Glutamatergic neuron (in vitro differentiated cells): ENCODE measurements around the gene MACC1. TPM values are rescaled to one million over a fixed set of nuclear protein-coding genes. Genes with fewer than 3 reads are reported as not detected.

Experiments used
- DNase-seq: peaks from one replicate; pipeline ENCODE4 v3.0.0; 2022
- H3K27ac Mint-ChIP-seq: one replicate; pipeline ENCODE4 v1.8.0; 2020; ENCODE audit warnings: mild to moderate bottlenecking, mixed read lengths, inconsistent platforms; ENCODE audit not compliant: unreplicated experiment
- H3K27me3 Mint-ChIP-seq: one replicate; pipeline ENCODE4 v1.8.0; 2020; ENCODE audit warnings: mild to moderate bottlenecking, moderate library complexity, mixed read lengths, inconsistent platforms; ENCODE audit not compliant: unreplicated experiment
- H3K36me3 Mint-ChIP-seq: one replicate; pipeline ENCODE4 v1.8.0; 2020; ENCODE audit warnings: mild to moderate bottlenecking, mixed read lengths, inconsistent platforms; ENCODE audit not compliant: unreplicated experiment
- H3K4me1 Mint-ChIP-seq: one replicate; pipeline ENCODE4 v1.8.0; 2020; ENCODE audit warnings: mild to moderate bottlenecking, low read depth, mixed read lengths, inconsistent platforms; ENCODE audit not compliant: unreplicated experiment
- H3K4me3 Mint-ChIP-seq: one replicate; pipeline ENCODE4 v1.8.0; 2020; ENCODE audit warnings: mild to moderate bottlenecking, mixed read lengths, inconsistent platforms; ENCODE audit not compliant: unreplicated experiment
- H3K9me3 Mint-ChIP-seq: one replicate; pipeline ENCODE4 v1.8.0; 2020; ENCODE audit warnings: mild to moderate bottlenecking, moderate library complexity, mixed read lengths, inconsistent platforms; ENCODE audit not compliant: unreplicated experiment
- CTCF ChIP-seq: fragments of 200-600 bp; sonication (generic); IDR thresholded peaks from one replicate; pipeline ENCODE4 v1.5.0; 2021; ENCODE audit not compliant: partially characterized antibody, unreplicated experiment
- total RNA-seq: library from RNA; stranded (reverse); fragmentation: NEBNext Ultra II Directional; extraction: Animal tissue kit (Norgen Biotek cat#: 25700); gene quantifications from one replicate; pipeline ENCODE4 v1.2.1, GENCODE V29; 2021; ENCODE audit not compliant: unreplicated experiment

MACC1 gene
- total RNA-seq, 1 donor from 2014 or later, result 0.29 TPM

DNA sequence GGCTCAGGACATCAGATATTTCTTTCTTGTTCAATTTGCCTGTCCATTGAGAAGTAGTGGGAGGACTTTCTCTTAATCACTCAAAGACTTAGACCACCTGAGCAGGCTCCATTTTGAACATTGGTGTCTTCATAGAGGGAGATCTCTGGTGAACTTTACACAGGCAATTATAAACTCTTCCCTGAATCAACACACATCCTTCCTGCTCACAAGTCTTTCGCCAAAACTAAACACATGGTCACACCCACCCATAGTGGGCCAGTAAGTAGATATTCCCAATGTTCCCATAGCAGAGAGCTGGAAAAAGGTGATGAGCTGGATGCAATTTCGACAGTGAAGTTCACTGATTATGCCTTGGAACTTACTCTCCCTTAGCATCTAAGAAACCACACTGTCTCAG, 8.2 kb upstream of the MACC1 start:
- no peak for DNase-seq
- H3K27me3 Mint-ChIP-seq, result peaks cover 1% of the 10 kb centered on the region
- TF ChIP-seq CTCF, result no peak
- H3K27ac Mint-ChIP-seq, result no peak overlapping the region
- no peaks in the 10 kb centered on the region for H3K9me3 Mint-ChIP-seq
- no peaks in the 10 kb centered on the region for H3K36me3 Mint-ChIP-seq
- H3K4me3 Mint-ChIP-seq, result no peak overlapping the region
- H3K4me1 Mint-ChIP-seq, result no peaks in the 10 kb centered on the region

- H3K27me3 Mint-ChIP-seq, result peaks cover 1% of the 10 kb centered on the region
- no peaks in the 10 kb centered on the region for H3K4me1 Mint-ChIP-seq
- no peaks in the 10 kb centered on the region for H3K36me3 Mint-ChIP-seq
- H3K4me3 Mint-ChIP-seq, result no peak overlapping the region
- no peak for TF ChIP-seq CTCF
- no peak overlapping the region for H3K27ac Mint-ChIP-seq
- no peaks in the 10 kb centered on the region for H3K9me3 Mint-ChIP-seq
- no peak for DNase-seq
Observed at GRCh38 chr7:20224025-20224424, 6.8 kb upstream of the MACC1 start.

GRCh38 chr7:20223356-20223755, 6.2 kb upstream of the MACC1 start:
- no peaks in the 10 kb centered on the region for H3K36me3 Mint-ChIP-seq
- no peak overlapping the region for H3K27ac Mint-ChIP-seq
- TF ChIP-seq CTCF, result no peak
- H3K27me3 Mint-ChIP-seq, result peaks cover 1% of the 10 kb centered on the region
- no peak for DNase-seq
- no peak overlapping the region for H3K4me3 Mint-ChIP-seq
- no peaks in the 10 kb centered on the region for H3K9me3 Mint-ChIP-seq
- no peaks in the 10 kb centered on the region for H3K4me1 Mint-ChIP-seq

DNA sequence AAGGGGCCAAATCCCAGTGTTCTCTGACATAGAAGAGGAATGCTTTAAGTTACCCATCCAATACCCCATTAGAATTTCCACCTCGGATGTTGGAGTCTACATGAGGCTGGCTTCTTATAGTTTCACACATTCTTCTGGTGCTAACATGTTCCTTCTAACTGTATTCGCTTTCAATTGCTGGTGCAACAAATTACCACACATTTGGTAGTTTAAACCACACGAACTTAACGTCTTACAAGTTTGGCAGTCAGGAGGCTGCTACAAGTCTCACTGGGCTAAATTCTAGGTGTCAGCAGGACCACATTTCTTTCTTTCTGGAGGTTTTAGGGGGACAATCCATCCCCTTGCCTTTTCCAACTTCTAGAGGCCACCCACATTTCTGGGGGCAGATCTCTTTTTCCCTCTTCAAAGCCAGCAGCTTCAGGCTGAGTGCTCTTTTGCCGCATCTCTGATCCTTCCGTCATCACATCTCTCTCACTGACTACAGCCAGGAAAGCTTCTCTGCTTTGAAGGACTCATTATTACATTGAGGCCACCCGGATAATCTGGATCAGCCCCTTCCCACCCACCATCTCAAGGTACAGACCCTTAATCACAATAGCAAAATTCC, 5.1 kb upstream of the MACC1 start:
- TF ChIP-seq CTCF, result no peak
- Mint-ChIP-seq H3K27ac (no peak overlapping the region), H3K4me1 (no peaks in the 10 kb centered on the region)

DNA sequence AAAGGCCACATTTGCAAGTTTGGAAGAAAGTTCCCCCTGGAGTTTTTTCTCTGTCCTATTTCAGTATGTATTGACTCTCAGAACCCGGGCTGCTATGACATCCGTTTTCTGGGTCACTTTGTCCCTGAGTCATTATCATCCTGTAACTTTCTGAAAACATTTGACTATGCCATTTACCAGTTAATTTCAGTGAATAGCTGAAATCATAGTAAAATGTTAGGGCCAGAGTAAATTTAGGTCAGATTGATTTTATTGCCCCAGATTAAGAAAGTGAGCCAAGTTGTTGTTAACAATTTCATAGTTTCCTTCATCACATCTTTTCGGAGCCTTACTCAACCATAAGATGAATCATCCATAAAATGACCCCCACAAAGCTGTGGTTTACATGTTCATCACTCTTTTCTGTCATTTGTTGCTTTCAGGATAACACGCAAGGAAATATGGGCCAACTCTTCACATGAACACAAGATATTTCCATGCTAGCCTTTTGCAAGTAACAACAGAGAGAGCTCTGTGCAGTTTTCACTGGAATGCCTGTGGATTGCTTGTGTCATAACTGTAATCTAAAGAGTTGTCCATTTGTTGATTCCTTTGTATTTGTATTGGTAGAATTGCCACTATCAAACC, 3.9 kb upstream of the MACC1 start:
- DNase-seq, result no peak
- no peak for TF ChIP-seq CTCF
- H3K4me3 Mint-ChIP-seq, result no peak overlapping the region
- no peaks in the 10 kb centered on the region for H3K4me1 Mint-ChIP-seq
- H3K36me3 Mint-ChIP-seq, result no peaks in the 10 kb centered on the region
- H3K9me3 Mint-ChIP-seq, result no peaks in the 10 kb centered on the region
- H3K27ac Mint-ChIP-seq, result no peak overlapping the region
- peaks cover under 1% of the 10 kb centered on the region for H3K27me3 Mint-ChIP-seq

More for the DNA sequence above, 5.1 kb upstream of the MACC1 start:
- no peak for DNase-seq
- Mint-ChIP-seq H3K27me3 (peaks cover 1% of the 10 kb centered on the region), H3K4me3 (no peak overlapping the region), H3K9me3 (no peaks in the 10 kb centered on the region), H3K36me3 (no peaks in the 10 kb centered on the region)
